Stimulated activated CD4-positive, alpha-beta T cell treated with anti-CD3 and anti-CD28 coated beads, Interleukin-2, amount 100 ng/mL, for 24 hours (primary cell): ENCODE results near the gene PAK1.

Source experiments
- DNase-seq, 2 donors: peaks; one replicate each; pipeline ENCODE4 v3.0.0-alpha.2; 2020

PAK1 gene

DNA sequence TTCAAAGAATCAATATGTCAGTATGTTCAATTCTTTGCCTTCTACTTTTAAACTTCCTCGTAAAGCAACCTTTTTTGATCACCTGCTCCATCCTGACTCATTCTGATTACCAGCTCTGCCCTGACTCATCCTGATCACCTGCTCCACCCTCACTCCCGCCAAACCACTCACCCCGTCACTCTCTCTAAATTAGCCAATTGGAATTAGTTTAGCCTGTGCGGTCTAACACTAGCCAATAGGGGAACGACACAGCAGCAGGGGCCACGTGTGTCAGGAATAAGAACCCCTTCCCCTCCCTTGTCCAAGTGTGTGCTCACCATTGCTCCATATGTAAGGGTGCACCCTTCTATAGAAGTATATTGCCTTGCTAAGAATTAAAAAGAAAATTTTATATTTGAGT lies 173.9 kb downstream of the PAK1 start:
- DNase-seq: peak in 1 of 2 donors; percentile 14

DNA sequence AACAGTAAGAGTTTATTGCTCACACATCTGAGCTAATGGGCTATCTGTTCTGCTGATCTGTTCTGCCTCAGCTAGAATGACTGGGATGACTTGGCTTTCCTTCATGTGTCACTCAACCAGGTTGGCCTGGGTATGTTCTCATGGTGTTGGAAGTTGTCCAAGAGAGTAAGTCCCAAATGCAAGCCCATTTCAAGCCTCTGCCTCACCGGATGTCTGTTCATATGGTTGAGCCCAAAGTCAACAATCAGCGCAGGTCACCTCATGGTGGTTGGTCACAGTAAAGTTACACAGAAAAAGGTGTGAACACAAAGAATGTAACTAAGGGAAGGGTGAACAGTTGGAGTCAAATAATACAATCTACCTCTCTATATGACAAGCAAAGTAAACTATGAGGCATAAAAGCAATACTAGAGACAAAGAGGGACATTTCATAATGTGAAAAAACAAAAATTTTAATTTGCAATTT lies 174.3 kb downstream of the PAK1 start:
- no peak for DNase-seq

DNA sequence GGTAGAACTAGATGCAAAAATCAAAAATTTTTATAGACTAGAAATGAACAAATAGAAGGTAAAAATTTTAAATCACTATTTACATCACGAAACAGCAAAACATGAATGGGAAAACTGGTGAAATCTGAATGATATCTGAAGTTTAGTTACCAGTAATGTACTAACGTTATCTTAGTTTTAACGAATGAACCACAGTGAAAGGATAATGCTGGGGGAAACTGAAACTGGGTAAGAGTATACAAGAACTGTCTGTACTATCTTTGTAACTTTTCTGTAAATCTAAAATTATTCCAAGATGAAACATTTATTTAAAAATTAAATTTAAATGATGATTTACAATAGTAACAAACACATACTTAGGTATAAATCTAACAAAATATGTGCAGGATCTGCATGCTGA lies 179.9 kb downstream of the PAK1 start:
- no peak for DNase-seq

DNA sequence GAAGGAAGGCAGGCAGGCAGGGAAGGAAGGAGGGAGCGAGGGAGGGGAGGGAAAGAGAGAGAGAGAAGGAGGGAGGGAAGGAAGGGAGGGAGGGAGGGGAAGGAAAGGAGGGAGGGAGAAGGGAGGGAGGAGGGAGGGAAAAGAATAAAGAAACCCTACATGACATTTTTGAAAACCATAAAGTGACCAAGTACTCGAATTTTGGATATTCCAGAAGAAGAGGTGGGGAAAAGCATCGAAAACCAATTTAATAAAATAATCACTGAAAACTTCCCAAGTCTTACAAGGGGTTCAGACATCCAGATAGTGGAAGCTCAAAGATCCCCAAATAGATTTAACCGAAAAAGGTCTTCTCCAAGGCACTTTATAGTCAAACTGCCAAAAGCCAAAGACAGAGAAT lies 184.2 kb downstream of the PAK1 start:
- no peak for DNase-seq

DNA sequence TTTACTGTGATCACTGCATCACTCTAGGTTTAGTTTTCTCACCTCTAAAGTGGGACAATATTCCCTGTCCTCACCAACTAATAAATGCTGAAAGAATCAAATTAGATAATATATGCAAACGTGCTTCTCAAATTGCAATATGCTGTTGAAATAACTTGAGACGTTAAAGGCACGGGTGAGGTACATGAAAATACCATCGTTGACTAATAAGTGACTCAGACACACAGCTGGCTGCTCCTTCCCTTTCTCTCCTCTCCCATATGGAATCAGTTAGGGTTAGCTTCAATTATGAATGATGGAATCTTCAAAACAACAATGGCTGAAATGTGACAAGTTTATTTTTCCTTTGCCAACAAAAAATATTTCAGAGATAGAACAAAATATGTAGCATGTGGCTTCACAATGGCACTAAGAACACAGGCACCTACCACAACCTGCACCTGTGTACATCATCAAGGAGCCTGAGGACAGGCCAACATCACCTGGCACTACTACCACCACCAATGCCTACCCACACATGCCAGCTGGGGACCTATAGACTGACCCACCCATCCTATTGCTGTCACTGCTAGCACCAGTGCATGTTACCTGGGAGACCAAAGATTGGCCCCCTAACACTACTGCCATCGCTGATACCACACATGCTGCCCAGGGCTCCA lies 186.2 kb downstream of the PAK1 start:
- DNase-seq: no peak

DNA sequence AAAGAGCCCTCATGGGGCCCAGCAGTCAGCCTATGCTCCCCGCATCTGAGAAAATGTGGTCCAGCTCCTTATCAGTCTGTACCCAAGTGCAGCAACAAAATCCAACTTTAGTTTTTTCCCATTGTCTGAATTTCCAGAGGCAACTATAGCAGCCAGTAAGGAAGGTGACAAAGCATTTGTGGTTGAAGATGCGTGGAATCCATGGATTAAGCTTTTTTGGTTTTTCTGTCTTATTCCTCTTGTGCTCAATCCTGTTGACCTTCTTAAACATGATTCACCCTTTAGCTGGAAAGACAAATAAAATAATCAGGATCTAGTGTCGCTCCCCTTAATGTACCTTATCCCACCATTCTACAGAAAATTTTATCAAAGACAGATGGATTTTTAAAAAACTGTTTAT lies 186.8 kb downstream of the PAK1 start:
- no peak for DNase-seq

DNA sequence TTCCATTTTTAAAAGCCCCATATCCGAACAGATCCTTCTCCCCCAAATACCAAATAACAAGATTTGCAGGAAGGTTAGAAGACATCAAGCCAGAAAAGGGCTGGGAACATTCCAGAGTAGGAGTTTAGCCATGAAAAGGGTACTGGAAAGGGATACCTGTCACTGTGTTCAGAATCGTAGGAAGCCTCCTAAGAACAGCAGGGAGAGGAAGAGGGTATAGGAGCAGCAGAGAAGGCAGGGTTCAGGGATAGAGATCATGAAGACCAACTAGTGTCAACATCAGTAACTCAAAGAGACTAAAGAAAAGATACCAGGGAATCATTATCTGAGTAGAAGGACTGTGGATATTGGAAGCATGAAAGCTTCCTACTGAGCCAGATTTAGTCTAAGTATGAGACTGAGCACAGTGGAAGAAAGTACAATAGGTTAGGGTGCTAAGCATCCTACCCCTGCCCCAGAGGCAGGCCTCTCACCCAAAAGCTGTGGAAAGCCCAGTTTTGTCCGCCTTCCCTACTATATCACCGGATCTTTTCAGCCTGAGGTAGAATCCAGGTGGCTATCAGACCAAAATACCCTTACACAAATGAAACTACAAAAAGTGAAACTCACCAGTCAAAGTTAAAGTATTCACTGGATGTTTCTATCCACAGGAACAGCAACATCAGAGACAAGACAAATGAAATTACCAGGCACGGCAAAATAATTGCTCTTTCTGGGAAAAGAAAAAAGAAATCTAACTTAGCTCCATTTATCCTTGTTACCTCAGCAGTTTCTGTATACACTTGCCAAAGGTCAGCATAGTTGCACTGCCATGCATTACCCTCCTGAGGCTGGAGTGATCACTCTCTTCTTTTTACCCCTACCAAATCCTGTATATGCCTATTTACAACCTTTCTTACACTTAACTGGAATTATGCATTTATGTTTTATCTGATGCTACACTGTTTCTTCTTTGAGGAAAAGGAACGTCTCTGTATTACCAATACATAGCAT lies 189.1 kb downstream of the PAK1 start:
- DNase-seq: no peak

DNA sequence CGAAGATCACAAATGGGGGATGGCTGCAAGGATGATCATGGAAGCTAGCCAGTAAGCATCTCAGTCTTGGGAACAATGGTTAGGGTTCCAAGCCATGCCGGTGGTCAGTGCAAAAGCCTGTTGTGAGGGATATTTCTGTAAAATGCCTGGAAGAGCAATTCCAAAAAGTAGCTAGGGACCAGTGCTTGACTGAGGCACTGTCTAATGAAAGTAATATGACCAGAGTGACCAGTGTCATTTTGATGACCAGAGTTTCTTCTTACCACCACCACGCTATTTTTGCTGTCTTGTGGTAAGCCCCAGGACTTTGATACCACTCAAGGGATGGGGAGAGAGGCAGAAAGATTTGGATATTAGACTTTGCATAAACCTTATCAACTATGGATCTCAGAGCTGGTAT lies 190.8 kb downstream of the PAK1 start:
- no peak for DNase-seq

DNA sequence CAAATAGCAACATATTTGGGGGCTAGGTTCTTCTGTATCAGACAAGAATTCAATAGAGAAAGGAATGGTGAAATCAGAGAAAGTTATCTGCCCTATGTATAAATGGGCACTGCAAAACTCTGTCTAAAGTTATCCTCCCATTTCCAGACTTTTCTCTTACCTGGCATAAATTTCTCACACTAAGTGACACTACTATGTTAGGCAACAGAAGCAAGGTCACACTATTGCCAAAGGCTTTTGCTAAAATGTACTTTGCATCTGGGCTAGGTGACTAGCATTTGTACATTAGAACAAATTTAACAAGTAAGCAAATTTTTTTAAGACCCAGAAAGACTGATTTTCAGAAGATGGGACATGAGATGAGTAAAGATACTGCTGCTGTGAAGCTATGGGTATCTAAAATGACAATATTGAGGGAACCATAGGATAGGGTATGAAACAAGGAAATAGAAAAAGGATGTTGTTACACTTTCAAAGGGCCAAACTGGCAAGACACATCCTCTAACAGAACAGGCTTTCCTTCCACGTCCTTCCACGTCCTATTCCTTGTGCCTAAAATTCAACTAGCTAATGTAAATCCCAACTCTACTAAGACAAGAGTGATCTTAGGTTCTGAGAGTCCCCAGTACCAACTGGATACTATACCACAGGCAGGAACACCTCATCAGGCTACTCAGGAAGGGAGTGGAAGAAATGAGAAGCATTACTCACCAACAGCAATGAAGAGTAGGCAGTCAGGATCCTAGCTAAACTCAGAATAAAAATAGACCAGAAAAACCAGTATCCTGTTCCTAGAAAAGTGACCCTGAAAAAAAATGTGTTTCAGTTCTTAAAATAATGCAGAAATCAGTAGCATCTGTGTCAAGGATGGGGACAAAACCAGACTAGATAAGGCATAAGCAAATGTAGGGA lies 195.0 kb downstream of the PAK1 start:
- DNase-seq: no peak

DNA sequence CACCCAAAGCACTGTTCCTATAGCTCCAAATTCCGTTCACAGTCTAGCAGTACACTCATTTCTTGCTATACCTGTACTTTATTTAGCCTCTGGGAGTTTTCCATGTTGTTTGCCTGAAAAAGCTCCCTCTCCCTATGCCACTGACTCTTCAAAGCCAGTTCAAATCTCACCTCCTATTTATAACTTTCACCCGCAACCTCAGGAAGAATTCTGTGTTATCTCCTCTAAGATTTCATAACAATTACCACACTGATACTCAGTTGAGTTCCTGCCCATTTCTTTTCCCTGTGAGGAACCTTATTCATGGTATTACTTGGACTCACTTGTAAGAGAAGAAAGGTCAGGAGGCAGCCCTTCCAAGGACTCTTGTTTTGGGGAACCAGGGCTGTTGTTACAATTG lies 197.6 kb downstream of the PAK1 start:
- DNase-seq: no peak
